ENCODE data around the gene RNU1-3.
"Not testable (repeated sequence)": the region's sequence is repeated elsewhere in the genome, so short reads cannot be mapped to it uniquely, and the experiment has no call there.

Gene RNU1-3

GRCh38 chr1:16635959-16636358 is 30.8 kb downstream of the RNU1-3 start:
- H3K27ac ChIP-seq (ENCODE audit: poor library complexity, severe bottlenecking); ATAC-seq (ENCODE audit: low read depth); H3K4me3 ChIP-seq (ENCODE audit: severe bottlenecking); H3K27me3 ChIP-seq (ENCODE audit: insufficient read depth, poor library complexity, severe bottlenecking); H3K4me1 ChIP-seq (ENCODE audit: insufficient read depth, poor library complexity, severe bottlenecking); H3K9me3 ChIP-seq (ENCODE audit: severe bottlenecking): not testable (repeated sequence)
- peaks cover 18% of the 10 kb centered on the region for H3K36me3 ChIP-seq (ENCODE audit: low read depth)
- DNase-seq (ENCODE audit: low spot score): peak; percentile 34

- H3K4me1 ChIP-seq (ENCODE audit: insufficient read depth, poor library complexity, severe bottlenecking); ATAC-seq (ENCODE audit: low read depth); H3K4me3 ChIP-seq (ENCODE audit: severe bottlenecking); H3K27me3 ChIP-seq (ENCODE audit: insufficient read depth, poor library complexity, severe bottlenecking); H3K27ac ChIP-seq (ENCODE audit: poor library complexity, severe bottlenecking); H3K9me3 ChIP-seq (ENCODE audit: severe bottlenecking): not testable (repeated sequence)
- H3K36me3 ChIP-seq (ENCODE audit: low read depth): peaks cover 26% of the 10 kb centered on the region
- peak; percentile 55 for DNase-seq (ENCODE audit: low spot score)
These were observed 33.0 kb downstream of the RNU1-3 start for GRCh38 chr1:16633540-16634282.

- peaks cover 28% of the 10 kb centered on the region for H3K36me3 ChIP-seq (ENCODE audit: low read depth)
- ATAC-seq (ENCODE audit: low read depth): not testable (repeated sequence)
These were observed 34.5 kb downstream of the RNU1-3 start for GRCh38 chr1:16632044-16632850.

GRCh38 chr1:16631248-16632043 is 35.3 kb downstream of the RNU1-3 start:
- Histone ChIP-seq H3K9me3 (ENCODE audit: severe bottlenecking) (peaks cover 6% of the 10 kb centered on the region), H3K27ac (ENCODE audit: poor library complexity, severe bottlenecking) (no peak overlapping the region), H3K27me3 (ENCODE audit: insufficient read depth, poor library complexity, severe bottlenecking) (no peaks in the 10 kb centered on the region), H3K36me3 (ENCODE audit: low read depth) (peaks cover 28% of the 10 kb centered on the region), H3K4me1 (ENCODE audit: insufficient read depth, poor library complexity, severe bottlenecking) (no peaks in the 10 kb centered on the region), H3K4me3 (ENCODE audit: severe bottlenecking) (no peak overlapping the region)
- ATAC-seq (ENCODE audit: low read depth) (no peak), DNase-seq (ENCODE audit: low spot score) (peak; percentile 84)
- TF ChIP-seq CTCF (IDR thresholded peaks at IDR 0.05; ENCODE audit: poor library complexity, severe bottlenecking): no peak

More at GRCh38 chr1:16632044-16632850, 34.5 kb downstream of the RNU1-3 start:
- not testable (repeated sequence) for H3K4me3 ChIP-seq (ENCODE audit: severe bottlenecking); H3K27me3 ChIP-seq (ENCODE audit: insufficient read depth, poor library complexity, severe bottlenecking); H3K9me3 ChIP-seq (ENCODE audit: severe bottlenecking); H3K4me1 ChIP-seq (ENCODE audit: insufficient read depth, poor library complexity, severe bottlenecking); H3K27ac ChIP-seq (ENCODE audit: poor library complexity, severe bottlenecking)
- DNase-seq (ENCODE audit: low spot score): peak; percentile 60

GRCh38 chr1:16630661-16631247 is 36.0 kb downstream of the RNU1-3 start:
- H3K36me3 ChIP-seq (ENCODE audit: low read depth): peaks cover 28% of the 10 kb centered on the region
- H3K27me3 ChIP-seq (ENCODE audit: insufficient read depth, poor library complexity, severe bottlenecking): no peaks in the 10 kb centered on the region
- no peak overlapping the region for H3K4me3 ChIP-seq (ENCODE audit: severe bottlenecking)
- no peak for TF ChIP-seq CTCF (IDR thresholded peaks at IDR 0.05; ENCODE audit: poor library complexity, severe bottlenecking)
- peaks cover 6% of the 10 kb centered on the region for H3K9me3 ChIP-seq (ENCODE audit: severe bottlenecking)
- H3K4me1 ChIP-seq (ENCODE audit: insufficient read depth, poor library complexity, severe bottlenecking): no peaks in the 10 kb centered on the region
- DNase-seq (ENCODE audit: low spot score) (peak; percentile 79), ATAC-seq (ENCODE audit: low read depth) (no peak)
- H3K27ac ChIP-seq (ENCODE audit: poor library complexity, severe bottlenecking): no peak overlapping the region

- not testable (repeated sequence) for H3K27ac ChIP-seq (ENCODE audit: poor library complexity, severe bottlenecking); H3K4me1 ChIP-seq (ENCODE audit: insufficient read depth, poor library complexity, severe bottlenecking); H3K27me3 ChIP-seq (ENCODE audit: insufficient read depth, poor library complexity, severe bottlenecking); ATAC-seq (ENCODE audit: low read depth); H3K9me3 ChIP-seq (ENCODE audit: severe bottlenecking); H3K4me3 ChIP-seq (ENCODE audit: severe bottlenecking)
- DNase-seq (ENCODE audit: low spot score): peak; percentile 74
- H3K36me3 ChIP-seq (ENCODE audit: low read depth): peaks cover 26% of the 10 kb centered on the region
These were observed 36.7 kb downstream of the RNU1-3 start for GRCh38 chr1:16629916-16630530.

Data from RWPE2 (cell line).